ENCODE data around the gene MAP1B. TPM values are rescaled to one million over a fixed set of nuclear protein-coding genes. Genes with fewer than 3 reads are reported as not detected.

MAP1B gene
- total and polyA plus RNA-seq, 2 donors from 2014 or later = 3.6 to 57.0 TPM

- H3K4me1 ChIP-seq (ENCODE audit: control insufficient read depth in 2 of 3, insufficient read depth in 2 of 3, low read depth in 1 of 3, low read length in 3 of 3) = no peaks in the 10 kb centered on the region
- TF ChIP-seq CTCF (IDR thresholded peaks at IDR 0.05; ENCODE audit: borderline replicate concordance, extremely low read depth, insufficient read depth) = no peak
- intact Hi-C loops (cut with DNase I) = no loop called here
- FAIRE-seq (no peak), DNase-seq (no peak)
- H3K9ac ChIP-seq (ENCODE audit: low read length in 3 of 3) = no peak overlapping the region
- H3K27me3 ChIP-seq (ENCODE audit: control insufficient read depth, insufficient read depth, low read length) = no peaks in the 10 kb centered on the region
- H3K36me3 ChIP-seq (ENCODE audit: control insufficient read depth in 2 of 3, insufficient read depth in 3 of 3, low read length in 3 of 3) = no peaks in the 10 kb centered on the region
- no peak overlapping the region for H3K4me3 ChIP-seq (ENCODE audit: low read length in 3 of 3)
- no peaks in the 10 kb centered on the region for H3K9me3 ChIP-seq (ENCODE audit: control insufficient read depth in 2 of 3, insufficient read depth in 1 of 3, low read length in 3 of 3)
- H3K27ac ChIP-seq (ENCODE audit: low read depth in 2 of 2, low read length in 2 of 2) = no peak overlapping the region
Observed at GRCh38 chr5:72117307-72117706, 10.0 kb downstream of the MAP1B start.

GRCh38 chr5:72121052-72121779 is 13.9 kb downstream of the MAP1B start:
- FAIRE-seq = no peak

GRCh38 chr5:72121780-72122445 is 14.6 kb downstream of the MAP1B start:
- intact Hi-C loops (cut with DNase I) = no loop called here
- Histone ChIP-seq H3K4me1 (ENCODE audit: control insufficient read depth in 2 of 3, insufficient read depth in 2 of 3, low read depth in 1 of 3, low read length in 3 of 3) (no peaks in the 10 kb centered on the region), H3K9ac (ENCODE audit: low read length in 3 of 3) (no peak overlapping the region), H3K27ac (ENCODE audit: low read depth in 2 of 2, low read length in 2 of 2) (no peak overlapping the region), H3K36me3 (ENCODE audit: control insufficient read depth in 2 of 3, insufficient read depth in 3 of 3, low read length in 3 of 3) (no peaks in the 10 kb centered on the region), H3K4me3 (ENCODE audit: low read length in 3 of 3) (no peak overlapping the region), H3K9me3 (ENCODE audit: control insufficient read depth in 2 of 3, insufficient read depth in 1 of 3, low read length in 3 of 3) (no peaks in the 10 kb centered on the region), H3K27me3 (ENCODE audit: control insufficient read depth, insufficient read depth, low read length) (no peaks in the 10 kb centered on the region)
- no peak for DNase-seq
- no peak for FAIRE-seq
- no peak for TF ChIP-seq CTCF (IDR thresholded peaks at IDR 0.05; ENCODE audit: borderline replicate concordance, extremely low read depth, insufficient read depth)

More at GRCh38 chr5:72121052-72121779, 13.9 kb downstream of the MAP1B start:
- no peak overlapping the region for H3K9ac ChIP-seq (ENCODE audit: low read length in 3 of 3)
- DNase-seq = no peak
- H3K27me3 ChIP-seq (ENCODE audit: control insufficient read depth, insufficient read depth, low read length) = no peaks in the 10 kb centered on the region
- no peak overlapping the region for H3K27ac ChIP-seq (ENCODE audit: low read depth in 2 of 2, low read length in 2 of 2)
- TF ChIP-seq CTCF (IDR thresholded peaks at IDR 0.05; ENCODE audit: borderline replicate concordance, extremely low read depth, insufficient read depth) = no peak
- intact Hi-C loops (cut with DNase I) = no loop called here
- H3K4me1 ChIP-seq (ENCODE audit: control insufficient read depth in 2 of 3, insufficient read depth in 2 of 3, low read depth in 1 of 3, low read length in 3 of 3) = no peaks in the 10 kb centered on the region
- no peak overlapping the region for H3K4me3 ChIP-seq (ENCODE audit: low read length in 3 of 3)
- H3K36me3 ChIP-seq (ENCODE audit: control insufficient read depth in 2 of 3, insufficient read depth in 3 of 3, low read length in 3 of 3) = no peaks in the 10 kb centered on the region
- H3K9me3 ChIP-seq (ENCODE audit: control insufficient read depth in 2 of 3, insufficient read depth in 1 of 3, low read length in 3 of 3) = no peaks in the 10 kb centered on the region

Data from kidney (tissue), 14 donors.